Esophagus muscularis mucosa (tissue), 4 donors: ENCODE data around the gene CPD.

Experiments used
- CTCF ChIP-seq, 3 experiments: fragments of 200-600 bp in 2 of 3; fragments of 450-650 bp in 1 of 3; sonication (generic) in 2 of 3; IDR thresholded peaks; one replicate each; pipeline ENCODE4 v1.5.1; 2017 to 2019; ENCODE audit warnings: antibody characterized with exemption in 3 of 3, mild to moderate bottlenecking in 2 of 3, moderate library complexity in 1 of 3
- EP300 ChIP-seq: sonication (generic); formaldehyde crosslinking; IDR thresholded peaks from one replicate; pipeline ENCODE4 v1.6.1; 2017; ENCODE audit warnings: antibody characterized with exemption
- POLR2A ChIP-seq: fragments of 450-650 bp; IDR thresholded peaks from one replicate; pipeline ENCODE4 v1.6.1; 2017; ENCODE audit warnings: antibody characterized with exemption, moderate library complexity, mild to moderate bottlenecking, low read depth

GRCh38 chr17:30493780-30494179 is 115.1 kb downstream of the CPD start:
- TF ChIP-seq CTCF (IDR thresholded peaks at IDR 0.05) (no peak), EP300 (no peak), POLR2A (no peak)
